Omental fat pad (tissue), 4 donors: ENCODE results near the gene SLC7A8. TPM values are rescaled to one million over a fixed set of nuclear protein-coding genes. Genes with fewer than 3 reads are reported as not detected.

ENCODE experiments used
- ATAC-seq: fragments of 150-250 bp; one replicate; pipeline ENCODE4 v1.9.1; 2016; ENCODE audit warnings: mild to moderate bottlenecking, moderate library complexity; ENCODE audit not compliant: low FRiP score
- DNase-seq: peaks from one replicate; pipeline ENCODE4 v3.0.0-alpha.2; 2019; ENCODE audit warnings: low spot score
- total RNA-seq, 4 donors: library from RNA; depleted of rRNA; stranded (reverse); fragments of >200 nt; gene quantifications; one replicate each; pipeline ENCODE4 v1.1.0, GENCODE V29; 2016
- TF ChIP-seq, protein P1 (sequence below), 3 donors: fragments of 450-650 bp; IDR thresholded peaks; one replicate each; pipeline ENCODE4 v1.5.1; 2016 to 2017; ENCODE audit warnings: antibody characterized with exemption in 3 of 3, mild to moderate bottlenecking in 3 of 3, moderate library complexity in 2 of 3

SLC7A8 gene
- total RNA-seq, 4 donors from 2014 or later: 40.2 to 106 (median 92.1) TPM

DNA sequence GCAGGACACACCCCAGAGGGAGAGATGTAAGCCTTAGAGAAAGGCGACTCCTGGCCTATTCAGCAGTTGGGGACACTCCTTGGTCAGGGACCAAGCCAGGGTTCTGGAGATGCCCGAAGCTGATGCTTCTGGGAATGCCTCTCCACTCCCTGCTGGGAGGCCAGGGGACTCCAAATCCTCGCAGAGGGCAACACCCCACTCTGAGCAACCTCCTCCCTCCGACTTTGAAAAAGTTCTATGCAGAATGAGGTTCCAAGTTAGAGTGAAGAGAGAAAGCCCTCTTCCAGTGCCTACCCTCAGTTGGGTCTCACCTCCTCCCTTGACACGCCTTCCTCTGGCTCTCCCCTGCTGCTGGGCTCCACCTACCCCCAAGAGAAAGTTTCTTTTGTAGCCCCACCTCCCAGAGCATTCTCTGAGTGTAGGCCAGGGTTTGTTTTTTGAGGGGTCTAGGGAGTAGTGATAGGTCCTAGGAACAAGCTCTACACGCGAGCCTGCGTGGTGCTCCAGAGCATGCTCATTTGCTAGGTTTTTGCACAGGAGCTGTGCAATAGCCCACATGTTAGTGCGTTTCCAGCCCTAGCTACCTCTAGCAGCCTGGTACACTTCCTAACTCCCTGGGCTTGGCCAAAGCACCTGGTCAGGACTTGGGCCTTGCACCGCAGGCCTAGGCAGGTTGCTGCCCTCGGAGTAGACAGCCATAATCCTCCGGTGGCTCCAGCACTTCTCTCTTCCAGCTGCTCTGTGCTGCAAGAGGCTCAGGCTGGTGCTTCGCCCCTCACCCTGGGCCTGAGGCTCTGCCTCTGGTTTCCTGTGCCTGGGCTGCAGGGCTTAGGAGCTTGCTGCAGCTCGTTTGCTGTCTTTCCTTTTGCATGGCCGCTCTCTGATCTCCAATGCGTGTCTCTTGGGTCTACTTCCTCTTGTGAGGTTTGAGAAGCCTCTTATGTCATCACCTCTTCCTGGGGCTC is 63.8 kb downstream of the SLC7A8 start:
- TF ChIP-seq, protein P1, sequence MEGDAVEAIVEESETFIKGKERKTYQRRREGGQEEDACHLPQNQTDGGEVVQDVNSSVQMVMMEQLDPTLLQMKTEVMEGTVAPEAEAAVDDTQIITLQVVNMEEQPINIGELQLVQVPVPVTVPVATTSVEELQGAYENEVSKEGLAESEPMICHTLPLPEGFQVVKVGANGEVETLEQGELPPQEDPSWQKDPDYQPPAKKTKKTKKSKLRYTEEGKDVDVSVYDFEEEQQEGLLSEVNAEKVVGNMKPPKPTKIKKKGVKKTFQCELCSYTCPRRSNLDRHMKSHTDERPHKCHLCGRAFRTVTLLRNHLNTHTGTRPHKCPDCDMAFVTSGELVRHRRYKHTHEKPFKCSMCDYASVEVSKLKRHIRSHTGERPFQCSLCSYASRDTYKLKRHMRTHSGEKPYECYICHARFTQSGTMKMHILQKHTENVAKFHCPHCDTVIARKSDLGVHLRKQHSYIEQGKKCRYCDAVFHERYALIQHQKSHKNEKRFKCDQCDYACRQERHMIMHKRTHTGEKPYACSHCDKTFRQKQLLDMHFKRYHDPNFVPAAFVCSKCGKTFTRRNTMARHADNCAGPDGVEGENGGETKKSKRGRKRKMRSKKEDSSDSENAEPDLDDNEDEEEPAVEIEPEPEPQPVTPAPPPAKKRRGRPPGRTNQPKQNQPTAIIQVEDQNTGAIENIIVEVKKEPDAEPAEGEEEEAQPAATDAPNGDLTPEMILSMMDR (IDR thresholded peaks at IDR 0.05): no peak
- no peak for DNase-seq
- no peak for ATAC-seq

DNA sequence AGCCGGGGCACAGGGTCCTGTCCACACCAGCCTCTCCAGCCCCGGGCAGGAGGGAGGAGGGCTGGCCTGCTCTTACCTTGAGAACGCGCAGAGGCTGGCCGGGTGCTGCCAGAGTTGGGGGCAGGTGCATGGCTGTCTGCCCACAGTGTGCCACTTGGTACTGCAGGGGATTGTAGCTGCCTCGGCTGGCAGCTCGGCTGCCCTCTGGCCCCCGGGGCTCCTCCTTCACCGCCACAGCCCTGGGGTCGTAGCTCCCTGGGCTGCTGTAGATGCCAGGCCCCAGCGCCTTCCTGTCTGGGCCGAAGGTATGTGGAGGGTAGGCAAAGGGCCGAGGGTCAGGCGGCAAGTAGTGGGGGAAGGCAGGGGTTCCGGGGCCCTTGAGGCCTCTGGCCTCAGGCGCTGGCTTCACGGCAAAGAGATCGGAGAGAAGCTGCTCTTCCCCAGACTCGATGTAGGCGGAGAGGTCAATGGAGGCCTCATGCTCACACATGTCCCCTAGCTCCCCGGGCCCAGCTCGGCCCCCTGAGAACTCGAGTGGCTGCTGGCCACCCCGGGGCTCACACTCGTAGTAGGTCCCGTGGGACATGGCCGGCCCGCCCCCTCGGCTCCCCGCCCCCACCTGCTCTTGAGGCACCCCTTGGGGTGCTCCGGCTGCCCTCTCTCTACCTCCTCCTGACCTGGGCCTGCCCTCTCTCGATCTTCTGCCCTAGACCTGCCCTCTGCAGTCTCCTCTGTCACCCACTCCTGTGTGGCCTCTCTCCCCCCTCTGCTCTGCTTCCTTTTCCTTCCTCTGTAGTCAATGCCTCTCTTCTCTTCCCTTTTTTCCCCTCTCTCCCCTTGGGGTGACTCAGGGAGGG is 64.7 kb downstream of the SLC7A8 start, which contains the start of gene CEBPE:
TSS of gene CEBPE (minus strand) at position 750 of the 857 bp plus-strand sequence. CDS start at position 586, 164 bp downstream.
- ATAC-seq (no peak), DNase-seq (no peak)
- TF ChIP-seq, protein P1 (IDR thresholded peaks at IDR 0.05): no peak

DNA sequence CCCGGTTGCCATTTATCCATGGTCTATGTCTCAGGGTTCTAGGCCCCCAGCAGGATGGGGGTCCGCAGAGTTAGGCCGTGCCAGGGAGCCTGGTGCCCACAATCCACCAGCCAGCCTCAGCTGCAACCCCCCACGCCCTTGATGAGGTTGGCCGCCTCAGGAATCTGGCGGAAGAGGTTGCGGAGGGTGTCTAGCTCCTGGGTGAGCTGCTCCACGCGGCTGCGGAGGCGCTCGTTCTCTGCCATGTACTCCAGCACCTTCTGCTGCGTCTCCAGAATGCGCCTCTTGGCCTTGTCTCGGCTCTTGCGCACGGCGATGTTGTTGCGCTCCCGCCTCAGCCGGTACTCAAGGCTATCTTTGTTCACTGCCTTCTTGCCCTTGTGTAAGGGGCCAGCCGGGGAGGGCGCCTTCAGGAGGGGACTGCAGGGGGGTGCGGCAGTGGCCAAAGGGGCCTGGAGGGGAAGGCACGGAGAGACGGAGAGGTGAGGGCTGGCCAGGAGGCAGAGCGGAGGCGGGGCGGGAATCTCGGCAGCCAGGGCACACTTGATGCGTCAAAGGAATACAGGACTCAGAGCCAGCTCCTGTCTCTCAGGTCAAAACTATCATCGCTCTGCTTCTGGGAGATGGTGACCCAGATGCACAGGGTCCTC is 66.0 kb downstream of the SLC7A8 start:
- TF ChIP-seq, protein P1 (IDR thresholded peaks at IDR 0.05): no peak
- ATAC-seq: no peak
- no peak for DNase-seq

DNA sequence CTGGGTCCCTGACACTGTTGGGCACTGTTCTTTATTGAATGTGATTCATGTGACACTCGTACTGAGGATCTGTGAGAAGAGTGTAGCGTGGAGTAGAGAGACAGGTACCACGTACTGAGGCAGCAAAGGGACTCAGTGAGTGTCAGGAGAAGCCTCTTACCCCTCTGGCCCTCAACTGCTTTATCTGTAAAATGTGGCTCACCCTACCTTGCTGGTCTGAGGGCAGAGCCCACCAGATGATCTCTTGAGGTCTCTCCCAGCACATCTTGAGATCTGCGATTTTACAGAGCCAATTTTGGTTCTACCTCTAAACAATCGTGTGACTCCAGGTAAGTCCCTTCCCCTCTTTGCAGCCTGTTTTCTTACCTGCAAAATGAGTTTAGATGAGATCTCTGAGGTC is 67.5 kb downstream of the SLC7A8 start:
- TF ChIP-seq, protein P1 (IDR thresholded peaks at IDR 0.05): no peak
- DNase-seq (no peak), ATAC-seq (no peak)

GRCh38 chr14:23115039-23115731 is 68.3 kb downstream of the SLC7A8 start:
- TF ChIP-seq, protein P1 (IDR thresholded peaks at IDR 0.05): no peak
- ATAC-seq (peak; percentile 89), DNase-seq (no peak)

DNA sequence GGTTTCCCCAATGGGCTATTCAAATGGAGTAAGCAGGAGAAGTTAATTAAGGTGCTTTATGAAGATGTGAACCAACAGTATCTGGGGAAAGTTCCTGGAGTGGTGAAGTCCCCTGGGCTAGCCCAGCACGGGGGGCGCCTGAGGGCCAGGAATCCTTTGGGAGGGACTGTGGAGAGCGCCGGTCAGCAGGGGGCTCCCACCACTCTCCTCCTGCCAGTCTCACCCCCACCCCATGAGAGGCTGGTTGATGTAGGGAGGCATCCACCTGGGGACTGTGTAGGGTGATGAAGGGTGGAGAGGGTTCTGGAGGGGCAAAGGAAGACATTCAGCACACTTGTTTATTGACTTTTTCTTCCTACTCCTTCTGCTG is 68.8 kb downstream of the SLC7A8 start:
- ATAC-seq (no peak), DNase-seq (no peak)
- TF ChIP-seq, protein P1 (IDR thresholded peaks at IDR 0.05): no peak
